Loucy (cell line): ENCODE results near the gene SLTM.

Experiments
- H2AFZ ChIP-seq: fragments of 200-600 bp; sonication (generic); 2 replicates; pipeline ENCODE4 v1.6.0; 2016; ENCODE audit warnings: antibody characterized with exemption, mild to moderate bottlenecking, low read length, moderate library complexity
- H3F3A ChIP-seq: fragments of 200-600 bp; 2 replicates; pipeline ENCODE4 v1.6.0; 2016; ENCODE audit warnings: antibody characterized with exemption, low read depth, mild to moderate bottlenecking
- H3K27me3 ChIP-seq: fragments of 200-600 bp; sonication (generic); 2 replicates; pipeline ENCODE4 v1.6.1; 2014; ENCODE audit warnings: low read length, mild to moderate bottlenecking; ENCODE audit not compliant: insufficient read depth, poor library complexity, severe bottlenecking
- H3K36me3 ChIP-seq: fragments of 200-600 bp; sonication (generic); 2 replicates; pipeline ENCODE4 v1.6.1; 2016; ENCODE audit warnings: low read length; ENCODE audit not compliant: insufficient read depth
- H3K4me1 ChIP-seq: fragments of 200-600 bp; sonication (generic); 2 replicates; pipeline ENCODE4 v1.5.1; 2014; ENCODE audit warnings: low read length, mild to moderate bottlenecking; ENCODE audit not compliant: insufficient read depth, poor library complexity, severe bottlenecking
- H3K4me2 ChIP-seq: fragments of 200-600 bp; sonication (generic); 2 replicates; pipeline ENCODE4 v1.6.0; 2014; ENCODE audit warnings: antibody characterized with exemption, low read length, low read depth, mild to moderate bottlenecking; ENCODE audit not compliant: poor library complexity, severe bottlenecking
- H3K4me3 ChIP-seq: fragments of 200-600 bp; sonication (generic); 2 replicates; pipeline ENCODE4 v1.5.1; 2014; ENCODE audit warnings: low read length, mild to moderate bottlenecking, mixed read lengths; ENCODE audit not compliant: poor library complexity, severe bottlenecking
- H3K79me2 ChIP-seq: fragments of 200-600 bp; sonication (generic); 2 replicates; pipeline ENCODE4 v1.6.1; 2014; ENCODE audit warnings: low read length; ENCODE audit not compliant: insufficient read depth
- H3K9ac ChIP-seq: fragments of 200-600 bp; sonication (generic); 2 replicates; pipeline ENCODE4 v1.6.0; 2014; ENCODE audit warnings: mild to moderate bottlenecking, low read depth, low read length, moderate library complexity; ENCODE audit not compliant: poor library complexity, severe bottlenecking
- H3K9me2 ChIP-seq: fragments of 200-600 bp; sonication (generic); replicated peaks from 2 replicates; pipeline ENCODE4 v1.6.1; 2016; ENCODE audit warnings: low read depth, low read length, mixed read lengths
- H3K9me3 ChIP-seq: fragments of 200-600 bp; sonication (generic); 2 replicates; pipeline ENCODE4 v1.6.1; 2014; ENCODE audit warnings: mild to moderate bottlenecking, antibody characterized with exemption, low read length, low read depth; ENCODE audit not compliant: insufficient read depth
- H4K20me1 ChIP-seq: fragments of 200-600 bp; sonication (generic); 2 replicates; pipeline ENCODE4 v1.6.0; 2014; ENCODE audit warnings: antibody characterized with exemption, low read length, mild to moderate bottlenecking; ENCODE audit not compliant: insufficient read depth, poor library complexity, severe bottlenecking
- CTCF ChIP-seq: fragments of 200-600 bp; sonication (generic); conservative IDR thresholded peaks from 2 replicates; pipeline ENCODE4 v1.5.1; 2014; ENCODE audit warnings: mild to moderate bottlenecking, antibody characterized with exemption, low read length
- EZH2phosphoT487 ChIP-seq: fragments of 200-600 bp; IDR thresholded peaks from 2 replicates; pipeline ENCODE4 v1.6.1; 2018; ENCODE audit warnings: antibody characterized with exemption, mild to moderate bottlenecking, moderate library complexity, borderline replicate concordance

The SLTM gene

GRCh38 chr15:58958811-58959210 is 25.3 kb upstream of the SLTM start:
- Histone ChIP-seq H4K20me1 (no peaks in the 10 kb centered on the region), H3K9me2 (no peaks in the 10 kb centered on the region), H3F3A (no peaks in the 10 kb centered on the region), H3K9me3 (no peaks in the 10 kb centered on the region), H3K4me2 (no peak overlapping the region), H3K27me3 (no peaks in the 10 kb centered on the region), H2AFZ (no peak overlapping the region), H3K4me1 (peaks cover 3% of the 10 kb centered on the region), H3K79me2 (no peaks in the 10 kb centered on the region), H3K36me3 (no peaks in the 10 kb centered on the region), H3K4me3 (no peak overlapping the region), H3K9ac (no peak overlapping the region)
- no peak for TF ChIP-seq EZH2phosphoT487
- no peak for TF ChIP-seq CTCF

- Histone ChIP-seq H3K9me2 (no peaks in the 10 kb centered on the region), H3K27me3 (no peaks in the 10 kb centered on the region), H3F3A (no peaks in the 10 kb centered on the region), H3K9ac (no peak overlapping the region), H3K4me3 (no peak overlapping the region), H3K79me2 (no peaks in the 10 kb centered on the region), H2AFZ (peak overlapping the region; percentile 81), H4K20me1 (no peaks in the 10 kb centered on the region), H3K4me1 (peaks cover 3% of the 10 kb centered on the region), H3K9me3 (no peaks in the 10 kb centered on the region), H3K36me3 (no peaks in the 10 kb centered on the region), H3K4me2 (peak overlapping the region; percentile 33)
- TF ChIP-seq CTCF (peak; percentile 92), EZH2phosphoT487 (no peak)
Measured at GRCh38 chr15:58957101-58957973, 23.9 kb upstream of the SLTM start.

GRCh38 chr15:58952751-58953150 is 19.3 kb upstream of the SLTM start:
- no peak overlapping the region for H3K9ac ChIP-seq
- H3K4me3 ChIP-seq, result no peak overlapping the region
- peak overlapping the region; percentile 9; the same call in 1 of the 2 replicates for H2AFZ ChIP-seq
- H3K27me3 ChIP-seq, result no peaks in the 10 kb centered on the region
- TF ChIP-seq CTCF (no peak), EZH2phosphoT487 (no peak)
- H3K4me1 ChIP-seq, result peaks cover 3% of the 10 kb centered on the region
- H4K20me1 ChIP-seq, result no peaks in the 10 kb centered on the region
- no peaks in the 10 kb centered on the region for H3K79me2 ChIP-seq
- H3K36me3 ChIP-seq, result no peaks in the 10 kb centered on the region
- H3K9me2 ChIP-seq, result no peaks in the 10 kb centered on the region
- no peaks in the 10 kb centered on the region for H3F3A ChIP-seq
- no peak overlapping the region for H3K4me2 ChIP-seq
- no peaks in the 10 kb centered on the region for H3K9me3 ChIP-seq
